Measurements from ENCODE around the gene JPH2.

The JPH2 gene

DNA sequence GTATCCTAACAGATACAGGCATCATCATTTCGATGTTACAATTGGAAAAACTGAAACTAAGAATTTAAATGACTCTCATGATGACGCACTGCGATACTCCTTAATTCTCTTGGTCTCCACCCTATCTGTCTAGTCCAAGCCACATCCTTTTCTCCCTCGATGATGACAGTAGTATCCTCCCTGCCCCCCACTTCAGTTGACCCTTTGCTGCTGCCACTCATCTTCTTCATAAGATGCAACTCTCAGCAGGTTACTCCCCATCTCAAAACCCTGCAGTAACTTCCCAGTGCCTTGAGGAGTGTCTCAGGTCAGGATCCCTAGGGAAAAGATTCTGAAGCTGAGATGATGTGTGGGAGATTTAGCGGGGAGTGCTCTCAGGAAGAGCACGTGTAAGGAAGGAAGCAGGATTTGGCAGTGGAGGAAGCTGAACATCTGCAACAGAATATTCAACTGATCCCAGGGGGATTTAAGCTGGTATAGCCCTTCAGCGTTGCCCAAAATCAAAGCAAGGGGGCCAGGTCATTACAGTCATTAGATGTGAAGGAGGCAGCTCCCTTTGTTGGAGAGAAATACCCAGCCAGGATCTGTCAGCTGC, 16.1 kb downstream of the JPH2 start:
- Histone ChIP-seq H3K9me3 (ENCODE audit: insufficient read depth, low read length) (no peaks in the 10 kb centered on the region), H3K27ac (ENCODE audit: low read length) (no peak overlapping the region), H3K4me1 (ENCODE audit: low read length) (peaks cover 5% of the 10 kb centered on the region; the same call in 1 of the 2 replicates), H3K36me3 (replicated peaks; ENCODE audit: low read depth, low read length) (no peaks in the 10 kb centered on the region), H3K4me3 (ENCODE audit: low read length) (no peak overlapping the region), H4K20me1 (ENCODE audit: insufficient read depth, low read length) (no peaks in the 10 kb centered on the region), H3K79me2 (ENCODE audit: low read length) (no peaks in the 10 kb centered on the region), H3K4me2 (ENCODE audit: low read length) (no peak overlapping the region), H3K9ac (ENCODE audit: low read length) (no peak overlapping the region), H2AFZ (ENCODE audit: low read depth, low read length) (no peak overlapping the region), H3K27me3 (ENCODE audit: low read depth, low read length) (peaks cover 68% of the 10 kb centered on the region)
- TF ChIP-seq, protein P1, sequence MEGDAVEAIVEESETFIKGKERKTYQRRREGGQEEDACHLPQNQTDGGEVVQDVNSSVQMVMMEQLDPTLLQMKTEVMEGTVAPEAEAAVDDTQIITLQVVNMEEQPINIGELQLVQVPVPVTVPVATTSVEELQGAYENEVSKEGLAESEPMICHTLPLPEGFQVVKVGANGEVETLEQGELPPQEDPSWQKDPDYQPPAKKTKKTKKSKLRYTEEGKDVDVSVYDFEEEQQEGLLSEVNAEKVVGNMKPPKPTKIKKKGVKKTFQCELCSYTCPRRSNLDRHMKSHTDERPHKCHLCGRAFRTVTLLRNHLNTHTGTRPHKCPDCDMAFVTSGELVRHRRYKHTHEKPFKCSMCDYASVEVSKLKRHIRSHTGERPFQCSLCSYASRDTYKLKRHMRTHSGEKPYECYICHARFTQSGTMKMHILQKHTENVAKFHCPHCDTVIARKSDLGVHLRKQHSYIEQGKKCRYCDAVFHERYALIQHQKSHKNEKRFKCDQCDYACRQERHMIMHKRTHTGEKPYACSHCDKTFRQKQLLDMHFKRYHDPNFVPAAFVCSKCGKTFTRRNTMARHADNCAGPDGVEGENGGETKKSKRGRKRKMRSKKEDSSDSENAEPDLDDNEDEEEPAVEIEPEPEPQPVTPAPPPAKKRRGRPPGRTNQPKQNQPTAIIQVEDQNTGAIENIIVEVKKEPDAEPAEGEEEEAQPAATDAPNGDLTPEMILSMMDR (IDR thresholded peaks at IDR 0.05; ENCODE audit: low read depth, low read length) = no peak
- no peak for TF ChIP-seq EZH2phosphoT487 (IDR thresholded peaks at IDR 0.05; ENCODE audit: low read depth)

- Histone ChIP-seq H3K79me2 (ENCODE audit: low read length) (no peaks in the 10 kb centered on the region), H2AFZ (ENCODE audit: low read depth, low read length) (no peak overlapping the region), H3K9me3 (ENCODE audit: insufficient read depth, low read length) (no peaks in the 10 kb centered on the region), H3K4me3 (ENCODE audit: low read length) (no peak overlapping the region), H3K9ac (ENCODE audit: low read length) (no peak overlapping the region), H3K27ac (ENCODE audit: low read length) (no peak overlapping the region), H4K20me1 (ENCODE audit: insufficient read depth, low read length) (no peaks in the 10 kb centered on the region), H3K27me3 (ENCODE audit: low read depth, low read length) (peaks cover 86% of the 10 kb centered on the region), H3K4me2 (ENCODE audit: low read length) (no peak overlapping the region), H3K4me1 (ENCODE audit: low read length) (peaks cover 5% of the 10 kb centered on the region; the same call in 1 of the 2 replicates), H3K36me3 (replicated peaks; ENCODE audit: low read depth, low read length) (no peaks in the 10 kb centered on the region)
- TF ChIP-seq, protein P1 (IDR thresholded peaks at IDR 0.05; ENCODE audit: low read depth, low read length) = no peak
- TF ChIP-seq EZH2phosphoT487 (IDR thresholded peaks at IDR 0.05; ENCODE audit: low read depth) = no peak
These were observed 19.3 kb downstream of the JPH2 start for GRCh38 chr20:44167736-44168135.

GRCh38 chr20:44166477-44166876, 20.5 kb downstream of the JPH2 start:
- H3K27me3 ChIP-seq (ENCODE audit: low read depth, low read length) = peaks cover 81% of the 10 kb centered on the region
- no peaks in the 10 kb centered on the region for H4K20me1 ChIP-seq (ENCODE audit: insufficient read depth, low read length)
- H3K4me1 ChIP-seq (ENCODE audit: low read length) = peaks cover 5% of the 10 kb centered on the region; the same call in 1 of the 2 replicates
- no peak overlapping the region for H3K4me3 ChIP-seq (ENCODE audit: low read length)
- no peaks in the 10 kb centered on the region for H3K9me3 ChIP-seq (ENCODE audit: insufficient read depth, low read length)
- no peak overlapping the region for H3K4me2 ChIP-seq (ENCODE audit: low read length)
- no peak overlapping the region for H2AFZ ChIP-seq (ENCODE audit: low read depth, low read length)
- TF ChIP-seq, protein P1 (IDR thresholded peaks at IDR 0.05; ENCODE audit: low read depth, low read length) = no peak
- TF ChIP-seq EZH2phosphoT487 (IDR thresholded peaks at IDR 0.05; ENCODE audit: low read depth) = no peak
- no peak overlapping the region for H3K9ac ChIP-seq (ENCODE audit: low read length)
- no peak overlapping the region for H3K27ac ChIP-seq (ENCODE audit: low read length)
- no peaks in the 10 kb centered on the region for H3K79me2 ChIP-seq (ENCODE audit: low read length)
- no peaks in the 10 kb centered on the region for H3K36me3 ChIP-seq (replicated peaks; ENCODE audit: low read depth, low read length)

- H3K36me3 ChIP-seq (replicated peaks; ENCODE audit: low read depth, low read length) = no peaks in the 10 kb centered on the region
- no peak overlapping the region for H3K9ac ChIP-seq (ENCODE audit: low read length)
These were observed 21.0 kb downstream of the JPH2 start for GRCh38 chr20:44166008-44166407.

More at GRCh38 chr20:44166008-44166407, 21.0 kb downstream of the JPH2 start:
- TF ChIP-seq, protein P1 (IDR thresholded peaks at IDR 0.05; ENCODE audit: low read depth, low read length) = no peak
- no peak for TF ChIP-seq EZH2phosphoT487 (IDR thresholded peaks at IDR 0.05; ENCODE audit: low read depth)
- H3K4me3 ChIP-seq (ENCODE audit: low read length) = no peak overlapping the region
- H3K4me2 ChIP-seq (ENCODE audit: low read length) = no peak overlapping the region
- H4K20me1 ChIP-seq (ENCODE audit: insufficient read depth, low read length) = no peaks in the 10 kb centered on the region
- no peaks in the 10 kb centered on the region for H3K79me2 ChIP-seq (ENCODE audit: low read length)
- peaks cover 81% of the 10 kb centered on the region for H3K27me3 ChIP-seq (ENCODE audit: low read depth, low read length)
- H3K4me1 ChIP-seq (ENCODE audit: low read length) = peaks cover 5% of the 10 kb centered on the region; the same call in 1 of the 2 replicates
- no peak overlapping the region for H3K27ac ChIP-seq (ENCODE audit: low read length)
- H3K9me3 ChIP-seq (ENCODE audit: insufficient read depth, low read length) = no peaks in the 10 kb centered on the region
- H2AFZ ChIP-seq (ENCODE audit: low read depth, low read length) = no peak overlapping the region

Measured in OCI-LY3 (cell line).